K562 (cell line): ENCODE measurements around the gene USP28.

ENCODE experiments used
- BHLHE40 ChIP-seq: IDR thresholded peaks from 2 replicates; pipeline ENCODE4 v1.6.1; 2011; ENCODE audit warnings: low read length, improper control_type of control experiment
- CAMTA2 ChIP-seq: fragments of 250-450 bp; sonication (Bioruptor Pico); conservative IDR thresholded peaks from 2 replicates; pipeline ENCODE4 v1.5.1; 2022
- EP300 ChIP-seq: IDR thresholded peaks from 2 replicates; pipeline ENCODE4 v1.6.1; 2012; ENCODE audit warnings: low read length, improper control_type of control experiment
- JUNB ChIP-seq: fragments of 450-650 bp; formaldehyde crosslinking; conservative IDR thresholded peaks from 2 replicates; pipeline ENCODE4 v1.4.0; 2020; ENCODE audit warnings: mild to moderate bottlenecking
- RBM17 ChIP-seq: fragments of 200-400 bp; formaldehyde crosslinking; IDR thresholded peaks from 2 replicates; pipeline ENCODE4 v1.6.1; 2017; ENCODE audit warnings: low read depth, mild to moderate bottlenecking, low read length, borderline replicate concordance
- RBM25 ChIP-seq: fragments of 200-400 bp; formaldehyde crosslinking; IDR thresholded peaks from 2 replicates; pipeline ENCODE4 v1.6.1; 2018; ENCODE audit warnings: low read length, low read depth, moderate library complexity; ENCODE audit not compliant: severe bottlenecking
- SIN3A ChIP-seq, 2 experiments: fragments of 150-350 bp in 1 of 2; IDR thresholded peaks; 2 replicates each; pipeline ENCODE4 v1.6.1; 2011 to 2016; ENCODE audit warnings: borderline replicate concordance in 2 of 2, low read depth in 2 of 2, low read length in 2 of 2, mild to moderate bottlenecking in 2 of 2, moderate library complexity in 2 of 2; ENCODE audit not compliant: control insufficient read depth in 1 of 2
- SP1 ChIP-seq: sonication (generic); formaldehyde crosslinking; IDR thresholded peaks from 2 replicates; pipeline ENCODE4 v1.8.1; 2022; ENCODE audit warnings: mild to moderate bottlenecking, missing genetic modification reagents
- TF ChIP-seq, protein P1 (sequence below): sonication (generic); formaldehyde crosslinking; IDR thresholded peaks from 2 replicates; pipeline ENCODE4 v1.8.1; 2023; ENCODE audit warnings: mild to moderate bottlenecking, missing genetic modification reagents

GRCh38 chr11:113873236-113873626 lies 2.1 kb downstream of the USP28 start:
- TF ChIP-seq RBM17 (no peak), EP300 (no peak), RBM25 (no peak), CAMTA2 (CRISPR knock-in tag) (no peak), JUNB (CRISPR knock-in tag) (no peak), SIN3A (IDR thresholded peaks at IDR 0.05; ENCODE audit: borderline replicate concordance in 2 of 2, control insufficient read depth in 1 of 2, low read depth in 2 of 2, low read length in 2 of 2) (no peak), BHLHE40 (no peak), SP1 (CRISPR knock-in tag) (no peak)
- TF ChIP-seq, protein P1, sequence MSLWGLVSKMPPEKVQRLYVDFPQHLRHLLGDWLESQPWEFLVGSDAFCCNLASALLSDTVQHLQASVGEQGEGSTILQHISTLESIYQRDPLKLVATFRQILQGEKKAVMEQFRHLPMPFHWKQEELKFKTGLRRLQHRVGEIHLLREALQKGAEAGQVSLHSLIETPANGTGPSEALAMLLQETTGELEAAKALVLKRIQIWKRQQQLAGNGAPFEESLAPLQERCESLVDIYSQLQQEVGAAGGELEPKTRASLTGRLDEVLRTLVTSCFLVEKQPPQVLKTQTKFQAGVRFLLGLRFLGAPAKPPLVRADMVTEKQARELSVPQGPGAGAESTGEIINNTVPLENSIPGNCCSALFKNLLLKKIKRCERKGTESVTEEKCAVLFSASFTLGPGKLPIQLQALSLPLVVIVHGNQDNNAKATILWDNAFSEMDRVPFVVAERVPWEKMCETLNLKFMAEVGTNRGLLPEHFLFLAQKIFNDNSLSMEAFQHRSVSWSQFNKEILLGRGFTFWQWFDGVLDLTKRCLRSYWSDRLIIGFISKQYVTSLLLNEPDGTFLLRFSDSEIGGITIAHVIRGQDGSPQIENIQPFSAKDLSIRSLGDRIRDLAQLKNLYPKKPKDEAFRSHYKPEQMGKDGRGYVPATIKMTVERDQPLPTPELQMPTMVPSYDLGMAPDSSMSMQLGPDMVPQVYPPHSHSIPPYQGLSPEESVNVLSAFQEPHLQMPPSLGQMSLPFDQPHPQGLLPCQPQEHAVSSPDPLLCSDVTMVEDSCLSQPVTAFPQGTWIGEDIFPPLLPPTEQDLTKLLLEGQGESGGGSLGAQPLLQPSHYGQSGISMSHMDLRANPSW (CRISPR knock-in tag), result no peak
